ENCODE data around the gene PTGFRN.

GRCh38 chr1:116861137-116861536, 48.6 kb upstream of the PTGFRN start:
- TF ChIP-seq CTCF (IDR thresholded peaks at IDR 0.05; ENCODE audit: poor library complexity) (no peak), EZH2 (IDR thresholded peaks at IDR 0.05; ENCODE audit: borderline replicate concordance) (no peak), EZH2phosphoT487 (IDR thresholded peaks at IDR 0.05; ENCODE audit: low read depth, severe bottlenecking, unreplicated experiment) (no peak)

Data from hepatocyte (in vitro differentiated cells).